GM21576 (cell line): ENCODE measurements around the gene GPX4.
A peak's percentile ranks its signal among the peaks of the same experiment; 100 is the strongest.

ENCODE experiments used
- ATAC-seq: cut with Tn5 transposase; IDR thresholded peaks from one replicate; pipeline ENCODE4 v1.9.1; 2021; ENCODE audit warnings: mild to moderate bottlenecking, moderate library complexity; ENCODE audit not compliant: unreplicated experiment

GPX4 gene

GRCh38 chr19:1130771-1131717 is 27.2 kb downstream of the GPX4 start:
- no peak for ATAC-seq

GRCh38 chr19:1131718-1132551 is 28.1 kb downstream of the GPX4 start:
- ATAC-seq, result peak; percentile 37

GRCh38 chr19:1132552-1133383 is 29.0 kb downstream of the GPX4 start:
- no peak for ATAC-seq

GRCh38 chr19:1133471-1133929 is 29.7 kb downstream of the GPX4 start:
- peak; percentile 46 for ATAC-seq

- no peak for ATAC-seq
These were observed 30.6 kb downstream of the GPX4 start for GRCh38 chr19:1134431-1134830.

GRCh38 chr19:1135454-1135853 is 31.7 kb downstream of the GPX4 start:
- no peak for ATAC-seq

GRCh38 chr19:1136201-1136600 is 32.4 kb downstream of the GPX4 start:
- no peak for ATAC-seq

- no peak for ATAC-seq
These were observed 33.0 kb downstream of the GPX4 start for GRCh38 chr19:1136621-1137317.

GRCh38 chr19:1138121-1138520 is 34.3 kb downstream of the GPX4 start:
- ATAC-seq, result no peak

- ATAC-seq, result no peak
These were observed 35.3 kb downstream of the GPX4 start for GRCh38 chr19:1139126-1139525.

GRCh38 chr19:1140272-1141027 is 36.7 kb downstream of the GPX4 start:
- ATAC-seq, result no peak

- no peak for ATAC-seq
These were observed 38.1 kb downstream of the GPX4 start for GRCh38 chr19:1141944-1142343.

GRCh38 chr19:1143828-1144399 is 40.1 kb downstream of the GPX4 start:
- no peak for ATAC-seq

GRCh38 chr19:1144741-1145140 is 40.9 kb downstream of the GPX4 start:
- ATAC-seq, result no peak

- ATAC-seq, result no peak
These were observed 42.0 kb downstream of the GPX4 start for GRCh38 chr19:1145635-1146411.

- no peak for ATAC-seq
These were observed 42.6 kb downstream of the GPX4 start for GRCh38 chr19:1146412-1146699.

GRCh38 chr19:1146858-1147780 is 43.3 kb downstream of the GPX4 start:
- no peak for ATAC-seq
